HK-2 (cell line): Measurements from ENCODE around the gene DOK1.
"Not testable (repeated sequence)": the region's sequence is repeated elsewhere in the genome, so short reads cannot be mapped to it uniquely, and the experiment has no call there.

Experiments
- DNase-seq: peaks from one replicate; pipeline ENCODE4 v3.0.0-alpha.2; 2018; ENCODE audit not compliant: unreplicated experiment

Gene DOK1

DNA sequence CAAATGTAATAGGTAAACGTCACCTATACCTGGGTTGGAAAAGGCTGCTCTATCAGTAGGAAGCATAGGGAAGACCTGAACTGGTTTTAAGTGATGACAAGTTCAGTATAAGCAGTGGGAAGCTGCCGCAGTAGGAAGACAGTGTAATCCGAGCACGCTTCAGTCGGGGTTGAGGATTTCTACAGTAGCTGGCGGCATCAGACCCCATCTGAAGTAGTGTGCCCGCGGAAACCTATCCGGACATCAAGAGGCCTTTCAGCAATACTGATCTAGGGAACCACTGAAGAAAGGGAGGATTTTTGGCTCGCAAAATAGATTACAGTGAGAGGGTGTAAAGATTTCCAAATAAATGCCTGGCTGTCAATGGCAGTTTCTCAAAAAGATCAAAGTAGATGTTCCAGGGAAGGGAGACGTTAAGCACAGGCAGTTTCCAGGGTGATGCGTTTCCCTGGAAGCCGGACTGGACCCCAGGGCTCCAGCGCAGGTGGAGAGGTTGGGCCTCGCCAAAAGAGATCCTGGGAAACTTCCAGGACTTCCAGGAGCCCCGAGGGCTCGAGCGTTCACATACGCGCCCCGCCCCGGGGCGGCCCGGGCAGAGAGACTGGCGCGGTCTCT, 6.1 kb upstream of the DOK1 start:
- no peak for DNase-seq

DNA sequence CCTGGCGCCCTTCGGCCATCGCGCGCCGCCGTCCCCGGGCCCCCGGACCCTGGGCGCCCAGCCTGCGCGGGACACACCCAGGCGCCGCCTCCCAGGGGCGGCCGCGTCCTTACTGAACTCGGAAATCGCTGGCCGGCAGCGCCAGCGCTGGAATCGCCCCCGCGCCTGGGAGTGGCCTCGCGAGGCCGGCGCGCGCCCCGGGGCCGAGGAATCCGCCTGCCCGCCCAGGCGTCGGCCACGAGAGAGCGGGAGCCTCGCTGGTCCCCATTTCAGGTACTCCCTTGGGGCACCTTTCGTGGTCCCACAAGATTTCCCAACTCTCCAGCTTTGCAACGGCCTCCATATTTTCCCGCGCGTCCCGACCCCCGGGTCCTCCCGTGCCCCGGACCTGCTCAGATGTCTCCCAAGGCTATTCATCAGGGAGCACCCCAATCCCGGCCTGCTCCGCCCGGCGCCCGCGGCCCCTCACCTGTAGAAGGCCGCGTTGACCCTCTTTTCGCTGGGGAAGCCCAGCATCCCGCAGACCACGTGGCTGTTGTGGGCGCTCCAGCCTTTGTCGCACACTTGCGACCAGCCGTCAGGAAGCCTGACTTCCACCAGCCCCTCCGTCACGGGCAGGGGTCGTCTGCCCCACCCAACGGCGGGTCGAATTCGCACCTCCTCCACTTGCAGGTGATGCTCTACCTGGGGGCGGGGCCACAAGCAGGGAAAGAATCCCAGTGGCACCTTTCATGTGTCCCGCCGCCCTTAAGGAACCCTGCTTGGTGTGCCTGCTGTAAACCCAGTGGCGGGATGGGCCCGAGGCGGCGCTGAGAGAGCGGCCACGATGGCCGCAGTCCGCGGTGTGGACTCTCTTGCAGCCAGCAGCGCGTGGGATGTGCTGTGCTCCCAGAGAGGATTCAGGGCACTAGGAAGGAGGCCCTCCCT, 5.4 kb upstream of the DOK1 start:
- DNase-seq, result peak; percentile 71

DNA sequence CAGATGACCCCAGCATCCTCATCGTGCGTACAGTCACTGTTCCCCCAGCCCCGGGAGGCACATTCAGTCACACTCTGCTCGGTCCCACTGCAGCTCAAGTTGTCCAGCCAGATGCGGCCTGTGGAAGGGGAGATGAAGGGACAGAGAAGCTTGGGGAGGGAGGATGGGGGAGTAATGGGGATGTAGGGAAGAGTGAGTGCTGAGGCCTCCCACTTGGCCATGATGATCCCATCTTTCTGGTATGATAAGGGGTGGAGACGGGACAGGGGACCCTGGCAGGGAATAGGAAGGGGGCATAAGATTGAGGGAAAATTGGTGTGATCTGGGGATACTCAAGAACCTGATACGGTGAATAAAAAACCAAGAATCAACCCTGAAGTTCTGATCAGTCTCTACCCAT, 4.3 kb upstream of the DOK1 start:
- no peak for DNase-seq

DNA sequence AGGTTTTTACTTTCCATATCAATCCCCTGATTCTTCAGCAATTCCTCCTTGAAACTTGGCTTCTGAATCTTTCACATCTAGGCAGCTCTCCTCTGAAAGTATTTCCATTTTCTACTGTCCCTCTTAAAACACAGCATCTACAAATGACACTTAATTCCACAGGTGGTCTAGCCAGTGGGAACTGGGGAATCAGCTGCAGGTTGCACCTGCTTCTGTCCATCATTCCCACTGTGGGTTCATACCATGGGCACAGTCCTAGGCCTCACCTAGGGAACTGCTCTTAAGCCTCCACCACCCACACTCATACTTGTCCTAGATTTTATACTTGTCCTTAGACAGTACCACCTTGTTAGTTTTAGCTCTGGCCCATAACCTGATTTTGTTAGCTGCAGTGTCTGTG, 3.0 kb upstream of the DOK1 start:
- no peak for DNase-seq

DNA sequence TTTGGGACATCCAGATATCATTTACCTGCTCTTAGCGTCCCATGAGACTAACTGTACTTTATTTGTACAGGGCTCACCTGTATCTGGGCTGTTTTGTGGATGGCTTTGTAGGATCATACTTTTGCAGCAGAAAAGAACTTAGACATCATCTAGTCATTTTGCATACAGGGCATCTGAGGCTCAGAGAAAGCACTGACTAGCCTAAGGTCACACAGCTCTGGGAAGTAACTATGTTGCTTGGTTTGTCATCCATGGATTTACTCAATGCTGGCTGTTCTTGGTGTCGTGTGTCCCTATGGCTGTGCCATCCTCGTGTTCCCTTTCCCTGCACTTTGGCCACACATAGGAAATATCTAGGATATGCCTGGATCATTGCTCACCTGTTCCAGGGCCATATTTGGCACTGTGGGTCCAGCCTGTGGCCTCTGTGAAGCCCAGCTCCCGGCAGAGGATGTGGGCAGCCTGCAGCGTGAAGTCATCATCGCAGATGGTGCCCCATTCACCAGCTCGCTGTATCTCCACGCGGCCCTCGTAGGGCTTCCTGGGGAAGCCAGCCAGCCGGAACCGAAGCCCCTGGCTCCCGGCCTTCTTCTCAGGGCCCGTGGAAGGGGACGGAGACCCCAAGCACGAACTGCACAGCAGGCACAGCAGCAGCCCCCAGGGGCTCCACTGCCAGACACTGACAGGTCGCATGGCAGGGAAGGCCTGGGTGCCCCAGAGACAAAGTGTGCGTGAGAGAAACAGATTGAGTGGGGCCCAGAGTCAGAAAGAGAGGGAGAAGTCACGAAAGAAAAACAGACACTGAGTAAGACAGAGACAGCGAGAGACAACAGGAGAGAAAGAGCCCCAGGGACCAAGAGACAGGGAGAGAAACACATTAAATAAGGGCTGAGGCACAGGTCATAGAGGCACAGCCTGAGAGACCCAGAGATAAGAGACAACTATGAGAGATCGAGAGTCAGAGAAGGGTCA, 2.3 kb upstream of the DOK1 start:
- DNase-seq, result no peak

DNA sequence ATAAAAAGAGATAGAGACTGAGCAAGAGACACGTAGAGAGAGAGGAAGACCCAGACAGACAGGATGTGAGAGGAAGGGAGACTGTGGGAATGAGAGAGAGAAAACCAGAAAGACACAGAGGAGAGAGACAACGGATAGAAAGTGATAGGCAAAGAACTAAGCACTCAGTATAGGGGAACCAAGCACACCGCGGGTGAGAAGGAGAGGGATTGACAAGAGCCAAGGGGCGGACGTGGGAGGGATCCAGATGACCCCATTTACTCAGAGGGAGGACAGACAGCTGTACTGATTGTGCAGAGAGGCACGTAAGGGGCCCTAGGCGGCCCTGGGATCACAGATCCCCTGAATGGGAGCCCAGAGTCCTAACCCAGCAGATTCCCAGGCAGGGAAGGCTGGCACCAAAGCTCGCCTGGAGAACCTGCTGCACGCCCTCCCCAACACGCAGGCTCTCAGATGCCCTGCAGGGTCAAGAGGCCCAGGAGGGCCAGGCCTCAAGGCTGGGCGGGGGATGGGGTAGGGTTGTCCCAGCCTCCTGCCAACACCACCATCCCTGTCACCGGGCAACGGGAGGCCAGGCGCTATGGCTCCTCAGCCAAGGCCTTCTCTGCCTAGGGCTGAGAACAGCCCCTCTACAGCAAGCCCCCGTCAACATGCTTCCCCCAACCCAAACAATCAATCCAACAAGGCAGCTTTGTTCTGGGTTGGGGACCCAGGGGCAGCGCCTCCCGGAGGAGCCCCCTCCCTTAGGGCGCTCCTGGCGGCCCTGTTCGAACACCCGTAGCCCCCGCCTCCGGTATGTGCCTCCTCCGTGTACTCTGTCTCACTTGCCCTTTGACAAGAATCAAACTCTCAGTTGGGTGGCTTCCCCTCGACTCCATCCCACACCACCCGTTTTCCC, 1.4 kb upstream of the DOK1 start:
- DNase-seq, result no peak

DNA sequence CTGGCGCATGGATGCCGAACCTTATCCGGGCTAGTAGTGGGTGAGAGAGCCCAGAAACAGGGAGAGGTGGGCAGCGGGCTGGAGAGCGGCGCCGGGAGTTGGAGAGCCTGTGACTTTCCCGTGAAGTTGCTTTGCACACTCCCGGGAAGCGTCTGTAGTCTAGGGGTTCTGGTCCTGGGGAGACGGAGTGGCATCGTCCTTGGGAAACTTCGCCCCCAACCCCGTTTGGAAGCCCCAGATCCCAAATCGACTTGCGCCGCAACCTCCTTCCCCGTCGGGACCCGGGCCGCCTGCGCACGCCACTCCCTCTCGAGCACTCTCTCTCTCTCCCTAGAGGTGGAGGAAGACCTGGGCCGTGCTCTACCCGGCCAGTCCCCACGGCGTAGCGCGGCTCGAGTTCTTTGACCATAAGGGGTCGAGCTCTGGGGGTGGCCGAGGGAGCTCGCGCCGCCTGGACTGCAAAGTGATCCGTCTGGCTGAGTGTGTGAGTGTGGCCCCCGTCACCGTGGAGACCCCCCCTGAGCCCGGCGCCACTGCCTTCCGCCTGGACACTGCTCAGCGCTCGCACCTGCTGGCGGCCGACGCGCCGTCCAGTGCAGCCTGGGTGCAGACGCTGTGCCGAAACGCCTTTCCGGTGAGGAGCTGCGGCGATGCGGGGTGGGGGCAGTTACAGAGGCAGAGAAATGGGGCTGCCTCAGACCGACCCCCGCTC, 456 bp downstream of the DOK1 start:
- DNase-seq, result peak; percentile 51

DNA sequence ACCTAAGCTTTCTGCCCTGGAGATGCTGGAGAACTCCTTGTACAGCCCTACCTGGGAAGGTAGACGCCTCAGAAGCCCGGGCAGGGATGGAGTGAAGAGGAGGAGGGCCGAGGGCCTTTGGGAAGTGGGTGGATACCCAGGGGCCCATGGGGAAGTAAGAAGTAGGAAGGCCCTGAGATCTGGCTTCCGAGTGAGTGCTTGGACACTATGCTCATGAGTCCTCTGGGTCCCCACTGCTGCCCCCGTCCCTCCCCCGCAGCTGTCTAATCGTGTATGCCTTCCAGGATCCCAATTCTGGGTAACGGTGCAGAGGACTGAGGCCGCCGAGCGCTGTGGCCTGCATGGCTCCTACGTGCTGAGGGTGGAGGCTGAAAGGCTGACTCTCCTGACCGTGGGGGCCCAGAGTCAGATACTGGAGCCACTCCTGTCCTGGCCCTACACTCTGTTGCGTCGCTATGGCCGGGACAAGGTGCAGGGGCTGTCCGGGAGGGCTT, 1.1 kb downstream of the DOK1 start:
- DNase-seq, result no peak

DNA sequence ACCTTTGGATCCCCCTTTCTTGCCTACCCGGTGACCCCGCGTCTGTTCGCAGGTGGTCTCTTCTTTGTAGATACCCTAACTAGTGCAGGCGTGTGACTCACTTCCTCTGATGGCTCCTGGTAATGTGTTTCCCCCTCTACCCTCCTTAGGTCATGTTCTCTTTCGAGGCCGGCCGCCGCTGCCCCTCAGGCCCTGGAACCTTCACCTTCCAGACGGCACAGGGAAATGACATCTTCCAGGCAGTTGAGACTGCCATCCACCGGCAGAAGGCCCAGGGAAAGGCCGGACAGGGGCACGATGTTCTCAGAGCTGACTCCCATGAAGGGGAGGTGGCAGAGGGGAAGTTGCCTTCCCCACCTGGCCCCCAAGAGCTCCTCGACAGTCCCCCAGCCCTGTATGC, 1.6 kb downstream of the DOK1 start:
- DNase-seq, result no peak

DNA sequence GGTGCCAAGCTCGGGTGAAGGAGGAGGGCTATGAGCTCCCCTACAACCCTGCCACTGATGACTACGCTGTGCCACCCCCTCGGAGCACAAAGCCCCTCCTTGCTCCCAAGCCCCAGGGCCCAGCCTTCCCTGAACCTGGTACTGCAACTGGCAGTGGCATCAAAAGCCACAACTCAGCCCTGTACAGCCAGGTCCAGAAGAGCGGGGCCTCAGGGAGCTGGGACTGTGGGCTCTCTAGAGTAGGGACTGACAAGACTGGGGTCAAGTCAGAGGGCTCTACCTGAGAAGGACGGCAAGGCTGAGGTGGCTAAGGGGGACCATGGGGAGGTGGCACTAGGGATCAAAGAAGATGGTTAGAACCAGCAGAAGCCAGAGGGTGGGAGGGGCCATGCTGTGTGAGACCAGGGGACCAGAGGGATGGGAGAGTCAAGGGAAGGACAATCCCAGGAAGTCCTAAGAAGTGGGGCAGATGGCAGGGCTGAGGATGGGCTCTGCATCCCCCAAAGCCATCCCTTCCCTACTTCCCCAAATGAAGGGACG, 2.4 kb downstream of the DOK1 start:
- no peak for DNase-seq

DNA sequence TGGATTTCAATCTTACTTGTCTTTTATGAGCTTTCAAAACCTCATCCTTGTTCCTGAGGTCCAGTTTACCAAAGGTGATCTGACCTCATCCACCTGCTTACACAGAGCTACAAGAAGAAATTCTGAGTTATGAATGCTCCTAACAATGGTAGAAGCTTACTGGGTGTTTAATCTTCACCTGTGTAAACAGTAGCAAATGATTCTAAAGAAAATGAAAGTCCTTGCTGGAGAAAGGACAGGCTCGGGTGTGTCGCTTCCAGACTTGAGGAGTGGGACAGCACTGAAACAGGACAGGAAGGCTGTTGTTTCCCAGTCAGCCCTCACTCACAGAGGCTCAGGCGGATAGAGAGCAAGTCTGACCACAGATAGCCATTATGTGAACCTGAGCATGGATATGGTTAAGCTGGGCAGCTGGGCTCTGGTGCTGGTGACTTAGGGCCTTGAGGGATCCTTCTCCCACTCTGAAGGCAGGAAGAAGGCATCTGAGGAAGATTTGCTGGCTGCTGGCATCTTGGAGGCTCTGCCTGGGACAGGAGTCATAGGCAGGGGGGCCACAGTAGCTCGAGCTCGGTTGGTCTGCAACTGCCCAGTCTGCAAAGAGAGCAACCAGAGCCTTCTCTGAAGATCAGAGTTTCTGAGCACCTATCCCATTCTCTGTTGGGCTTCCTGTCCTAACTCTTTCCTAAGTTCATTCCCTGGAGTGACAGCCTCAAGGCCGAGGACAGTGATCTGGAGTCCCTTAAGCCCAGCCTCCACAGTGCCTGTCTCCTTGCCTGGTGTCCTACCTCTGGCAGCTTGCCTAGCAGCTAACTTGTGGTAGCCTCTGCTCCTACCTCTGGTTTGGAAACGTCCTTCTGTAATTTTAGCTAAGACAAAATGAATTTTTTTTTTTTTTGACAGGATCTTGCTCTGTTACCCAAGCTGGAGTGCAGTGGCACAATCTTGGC, 4.0 kb downstream of the DOK1 start:
- DNase-seq, result no peak

DNA sequence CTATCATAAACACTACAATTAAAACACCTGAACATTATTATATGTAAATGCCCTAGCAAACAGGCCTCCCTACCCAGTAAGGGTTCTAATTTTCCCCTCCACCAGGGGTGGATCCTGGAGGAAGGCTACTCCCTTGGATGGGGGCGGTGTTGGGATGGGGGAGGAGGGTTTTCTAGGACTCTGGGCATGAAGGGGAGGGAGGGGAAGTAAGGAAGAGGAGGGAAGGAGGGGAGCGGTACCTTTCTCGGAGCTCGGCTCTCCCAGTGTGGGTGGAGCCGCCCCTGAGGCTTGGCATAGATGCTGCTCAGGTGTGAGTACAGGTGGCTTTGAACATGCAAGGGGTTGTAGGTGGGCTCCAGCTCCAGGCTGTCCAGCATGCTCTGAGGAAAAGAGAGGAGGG, 5.4 kb downstream of the DOK1 start:
- no peak for DNase-seq

DNA sequence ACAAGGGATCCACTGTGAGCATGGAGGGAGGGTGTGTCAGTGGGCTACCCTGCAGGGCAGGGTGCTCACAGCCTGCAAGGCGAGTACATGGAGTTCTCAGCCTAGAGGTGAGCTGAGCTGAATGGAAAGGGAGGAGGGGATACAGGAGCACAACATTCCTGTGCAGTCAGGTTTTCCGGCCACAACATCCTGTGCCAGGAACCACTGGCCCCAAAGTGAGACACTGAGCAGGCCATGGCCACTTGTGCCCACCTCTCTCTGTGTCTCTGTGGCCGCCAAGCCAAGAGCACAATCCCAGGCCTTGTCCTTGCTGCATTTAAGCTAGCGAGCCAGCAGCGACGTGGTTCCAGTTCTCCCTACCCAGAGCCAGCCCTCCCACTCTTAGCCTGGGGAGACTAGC, 6.1 kb downstream of the DOK1 start:
- DNase-seq, result peak; percentile 61

DNA sequence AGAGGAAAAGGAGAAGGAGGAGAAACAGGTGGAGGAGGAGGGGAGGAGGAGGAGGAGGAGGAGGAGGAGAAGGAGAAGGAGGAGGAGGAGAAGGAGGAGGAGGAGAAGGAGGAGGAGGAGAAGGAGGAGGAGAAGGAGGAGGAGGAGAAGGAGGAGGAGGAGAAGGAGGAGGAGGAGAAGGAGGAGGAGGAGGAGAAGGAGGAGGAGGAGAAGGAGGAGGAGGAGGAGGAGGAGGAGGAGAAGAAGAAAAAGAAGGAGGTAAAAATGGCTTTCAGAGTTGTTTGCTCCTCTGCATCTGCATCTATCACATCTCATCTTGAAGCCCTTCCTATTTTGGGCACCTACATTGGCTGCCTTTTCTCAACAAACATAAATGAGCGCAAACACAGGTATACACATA, 6.5 kb downstream of the DOK1 start:
- DNase-seq, result not testable (repeated sequence)

DNA sequence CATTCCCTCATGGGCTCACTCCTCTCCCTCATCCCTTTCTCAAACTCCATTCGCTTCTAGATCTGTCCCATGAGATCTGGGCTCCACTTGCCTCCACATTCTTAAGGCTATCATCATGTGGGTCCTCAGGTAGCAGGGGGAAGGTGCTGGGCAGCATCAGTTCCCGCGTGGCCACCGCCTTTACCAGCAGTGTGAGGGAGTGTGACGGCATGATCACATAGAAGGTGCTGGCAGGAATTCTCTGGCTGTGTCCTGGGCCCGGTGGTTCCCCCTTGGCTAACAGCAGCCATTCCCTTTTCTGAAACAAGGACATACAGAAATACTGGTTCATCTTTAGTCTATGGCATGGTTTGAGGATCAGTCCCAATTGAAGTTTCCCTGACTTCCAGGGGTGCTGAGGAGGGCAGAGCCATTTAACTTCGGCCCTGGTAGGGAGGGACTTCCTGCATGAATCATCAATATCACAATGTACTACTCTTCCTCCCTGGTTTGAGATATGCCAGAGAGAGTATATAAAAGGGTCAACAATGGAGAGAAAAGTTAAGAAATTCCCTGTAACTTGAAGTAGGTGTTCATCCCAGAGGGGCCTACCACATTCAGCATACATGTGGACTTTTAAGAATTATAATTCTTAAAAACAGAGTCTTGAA, 7.7 kb downstream of the DOK1 start:
- no peak for DNase-seq

DNA sequence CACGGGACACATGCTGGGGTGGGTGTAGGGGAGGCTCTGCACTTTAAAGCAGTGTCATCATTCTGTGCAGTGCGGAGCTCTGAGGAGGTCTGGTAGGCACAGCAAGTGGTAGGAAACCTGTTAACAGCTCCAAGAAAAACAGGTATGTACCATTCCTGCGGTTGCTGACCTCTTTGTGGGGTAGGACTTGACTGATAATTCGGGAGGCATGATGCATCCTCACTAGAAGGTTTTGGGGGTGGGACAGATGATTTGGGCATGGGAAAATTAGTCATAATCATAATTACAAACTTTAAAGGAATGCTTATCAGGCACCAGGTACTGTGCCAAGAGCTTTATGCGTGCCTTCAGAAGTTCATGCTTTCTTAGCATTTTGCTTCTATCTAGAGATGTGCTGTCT, 9.7 kb downstream of the DOK1 start:
- no peak for DNase-seq

DNA sequence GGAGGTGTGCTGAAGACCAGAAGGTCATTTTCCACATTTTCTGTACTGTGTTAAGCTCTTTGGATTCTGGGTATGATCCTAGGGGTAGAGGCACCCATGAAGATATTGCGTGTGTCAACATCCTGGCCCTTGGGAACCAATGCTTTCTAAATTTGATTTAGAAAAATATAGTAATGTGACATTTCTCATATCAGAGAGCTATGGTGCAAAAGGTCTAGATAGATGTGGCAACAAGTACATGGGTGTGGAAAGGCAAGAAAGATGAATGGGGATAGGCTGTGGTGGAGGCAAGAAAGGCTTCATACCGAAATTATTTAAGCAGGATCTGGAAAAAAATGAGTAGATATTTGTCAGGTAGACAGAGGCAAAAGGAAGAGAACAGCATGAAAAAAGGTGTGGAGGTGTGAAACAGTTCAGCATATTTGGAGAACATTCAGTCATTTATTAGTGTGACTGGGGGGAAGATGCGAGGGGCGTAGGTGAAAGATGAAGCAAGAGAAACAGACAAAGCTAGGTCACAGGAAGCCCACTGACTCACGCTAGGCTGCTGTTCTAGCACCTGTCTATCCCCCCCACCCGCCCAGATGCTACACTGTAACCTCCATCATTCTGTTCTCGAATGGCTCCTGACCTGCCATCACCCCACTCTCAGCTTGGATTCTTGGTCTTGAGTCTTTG, 11.7 kb downstream of the DOK1 start:
- DNase-seq, result no peak

DNA sequence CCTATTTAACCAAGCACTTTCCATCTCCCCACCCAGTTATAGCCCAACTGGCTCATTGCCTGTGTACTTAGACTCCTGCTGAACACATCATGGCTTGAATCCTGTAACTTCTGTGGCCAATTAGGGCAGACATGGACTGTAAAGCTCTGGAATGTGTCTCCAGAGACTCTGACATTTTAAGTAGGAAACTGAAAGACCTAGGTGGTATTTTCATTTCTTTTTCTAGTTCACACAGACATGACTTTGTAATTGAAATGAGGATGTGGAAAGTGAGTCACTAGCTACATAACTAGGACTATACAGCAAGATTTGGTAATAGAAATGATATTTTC, 12.2 kb downstream of the DOK1 start:
- no peak for DNase-seq
